ELR (cell line): ENCODE data around the gene METTL22.

Experiments used
- DNase-seq: peaks from one replicate; pipeline ENCODE4 v3.0.0-alpha.2; 2015; ENCODE audit warnings: low read depth

Gene METTL22, protein sequence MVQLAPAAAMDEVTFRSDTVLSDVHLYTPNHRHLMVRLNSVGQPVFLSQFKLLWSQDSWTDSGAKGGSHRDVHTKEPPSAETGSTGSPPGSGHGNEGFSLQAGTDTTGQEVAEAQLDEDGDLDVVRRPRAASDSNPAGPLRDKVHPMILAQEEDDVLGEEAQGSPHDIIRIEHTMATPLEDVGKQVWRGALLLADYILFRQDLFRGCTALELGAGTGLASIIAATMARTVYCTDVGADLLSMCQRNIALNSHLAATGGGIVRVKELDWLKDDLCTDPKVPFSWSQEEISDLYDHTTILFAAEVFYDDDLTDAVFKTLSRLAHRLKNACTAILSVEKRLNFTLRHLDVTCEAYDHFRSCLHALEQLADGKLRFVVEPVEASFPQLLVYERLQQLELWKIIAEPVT

GRCh38 chr16:8621572-8622314 lies at the start of gene METTL22:
TSS of gene METTL22 (plus strand) at chr16:8621698. CDS start at chr16:8625666, 3,968 bp downstream.
- DNase-seq = peak; percentile 81

- no peak for DNase-seq
These were observed 49.2 kb upstream of the METTL22 start for GRCh38 chr16:8572063-8572918.

DNA sequence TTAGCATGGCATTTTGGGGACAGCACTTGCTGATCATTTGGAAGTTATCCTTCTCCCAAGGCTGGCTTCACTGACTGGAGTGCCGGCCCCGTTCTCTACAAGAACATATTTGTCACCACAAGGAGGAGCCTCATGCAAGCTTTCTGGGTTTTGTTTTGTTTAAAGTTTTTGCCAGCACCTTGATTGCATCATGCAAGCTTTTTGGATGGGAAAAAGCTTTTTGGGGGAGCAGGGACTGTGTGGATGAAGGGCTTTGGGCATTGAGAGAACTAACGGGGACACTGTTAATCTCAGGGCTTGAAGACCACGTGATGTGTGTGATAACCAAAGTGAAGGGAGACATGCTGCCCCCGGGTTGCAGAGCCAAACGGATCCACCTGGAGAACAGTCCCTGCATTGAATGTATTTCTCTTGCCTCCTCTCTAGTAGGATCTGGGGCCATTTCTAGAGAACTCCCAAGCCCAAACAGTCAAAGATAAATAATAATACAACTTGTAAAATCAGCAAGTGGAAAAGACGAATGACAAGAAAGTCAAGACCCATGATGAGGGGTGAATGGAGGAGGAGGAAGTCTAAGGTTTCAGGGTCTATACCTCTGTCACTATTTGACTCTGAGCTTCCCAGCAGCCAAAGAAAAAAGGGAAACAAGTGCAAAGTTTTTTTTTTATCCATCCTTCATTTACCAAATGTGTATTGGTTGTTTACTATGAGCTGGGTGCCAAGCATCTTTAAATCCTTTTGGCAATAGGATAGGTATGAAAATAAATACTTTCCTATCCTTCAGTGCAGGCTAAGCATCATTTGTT lies 48.4 kb upstream of the METTL22 start:
- peak; percentile 48 for DNase-seq

DNA sequence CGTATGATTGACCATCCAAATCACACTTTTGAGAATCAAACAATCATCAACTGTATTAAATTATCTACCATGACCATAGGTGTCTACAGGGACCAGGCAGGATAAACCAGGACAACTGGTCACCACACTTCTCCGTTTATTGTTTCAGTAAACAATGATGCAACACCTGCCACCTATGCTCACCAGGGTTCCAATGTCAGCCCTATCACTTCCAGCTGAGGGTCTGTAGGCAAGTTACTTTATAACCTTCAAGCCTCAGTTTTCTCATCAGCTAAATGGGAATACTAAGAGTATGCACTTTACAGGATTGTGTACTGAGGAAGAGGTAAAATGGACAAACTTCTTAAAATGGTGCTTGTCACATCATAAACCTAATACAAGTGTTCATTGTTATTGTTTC lies 46.1 kb upstream of the METTL22 start:
- DNase-seq = no peak

DNA sequence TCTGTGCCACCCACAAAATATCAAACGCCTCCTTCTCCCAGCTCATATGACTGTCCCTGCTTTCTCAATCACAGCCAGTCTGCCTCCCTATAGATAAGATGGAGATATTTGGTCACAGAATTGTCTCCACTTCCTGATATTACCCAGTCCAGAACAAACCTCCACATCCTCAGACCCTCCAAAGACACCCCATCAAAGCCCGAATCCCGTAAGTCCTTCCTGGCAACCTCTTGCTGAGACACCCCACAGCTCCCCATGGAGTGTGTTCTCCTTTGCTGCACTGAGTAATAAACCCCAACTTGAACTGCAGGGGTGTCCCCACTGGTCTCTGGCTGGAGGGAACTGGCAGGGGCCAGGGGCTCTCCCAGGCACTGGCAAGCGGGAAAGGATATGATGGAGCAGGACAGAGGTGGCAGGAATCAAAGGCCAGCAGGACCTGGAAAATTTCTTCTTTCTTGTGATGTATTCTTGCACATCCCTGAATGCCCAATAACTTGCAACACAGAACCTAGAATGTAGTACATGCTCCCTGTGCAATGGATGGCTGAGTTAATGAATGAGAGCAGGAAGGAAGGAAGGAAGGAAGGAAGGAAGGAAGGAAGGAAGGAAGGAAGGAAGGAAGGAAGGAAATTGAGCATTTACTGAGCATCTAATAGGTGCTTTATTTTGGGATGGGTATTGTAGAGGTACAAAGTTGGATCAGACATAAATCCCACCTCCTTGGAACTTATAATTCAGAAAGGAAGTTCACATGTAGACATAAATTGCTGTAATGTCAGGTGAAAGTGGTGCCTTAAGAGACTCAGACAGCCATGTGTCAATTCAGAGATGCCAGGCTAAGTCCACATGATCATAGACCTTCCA lies 45.1 kb upstream of the METTL22 start:
- DNase-seq = no peak

DNA sequence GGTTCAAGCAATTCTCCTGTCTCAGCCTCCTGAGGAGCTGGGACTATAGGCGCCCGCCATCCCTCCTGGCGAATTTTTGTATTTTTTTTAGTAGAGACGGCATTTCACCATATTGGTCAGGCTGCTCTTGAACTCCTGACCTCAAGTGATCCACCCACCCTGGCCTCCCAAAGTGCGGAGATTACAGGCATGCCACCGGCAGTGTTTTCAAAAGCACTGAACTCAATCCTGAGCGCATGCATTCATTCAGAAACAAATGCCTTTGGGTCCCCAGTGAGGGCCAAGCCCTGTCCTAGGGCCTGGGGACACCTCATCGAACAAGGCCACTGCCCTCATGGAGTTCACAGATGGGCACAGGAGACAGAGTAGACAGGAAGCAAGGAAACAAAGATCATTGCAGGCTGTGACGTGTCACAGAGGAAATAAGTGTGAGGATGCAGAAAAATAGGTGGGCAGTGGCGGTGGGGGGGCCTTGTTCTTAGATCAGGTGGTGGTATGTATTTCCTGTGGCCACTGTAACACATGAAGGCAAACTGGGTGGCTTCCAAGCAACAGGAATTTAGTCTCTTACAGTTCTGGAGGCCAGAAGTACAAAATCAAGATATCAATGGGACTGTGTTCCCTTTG lies 43.7 kb upstream of the METTL22 start:
- no peak for DNase-seq

DNA sequence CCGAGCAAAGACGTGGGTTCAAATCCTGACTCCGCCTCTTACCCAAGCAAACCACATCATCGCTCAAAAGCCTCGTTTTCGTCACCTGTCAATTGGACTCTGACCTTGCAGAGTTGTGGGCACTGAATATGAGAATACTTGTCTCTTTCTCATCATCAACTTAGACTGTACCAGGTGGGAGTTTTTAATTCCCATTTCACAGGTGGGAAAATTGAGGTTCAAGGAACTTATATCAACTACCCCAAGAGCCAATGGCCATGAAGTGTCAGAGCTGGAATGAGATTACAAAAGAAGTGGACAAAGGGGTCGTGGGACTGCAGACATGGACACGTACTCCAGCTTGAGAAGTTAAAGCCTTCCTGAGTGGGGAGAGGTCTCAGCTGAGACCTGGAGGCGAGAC lies 41.9 kb upstream of the METTL22 start:
- no peak for DNase-seq

DNA sequence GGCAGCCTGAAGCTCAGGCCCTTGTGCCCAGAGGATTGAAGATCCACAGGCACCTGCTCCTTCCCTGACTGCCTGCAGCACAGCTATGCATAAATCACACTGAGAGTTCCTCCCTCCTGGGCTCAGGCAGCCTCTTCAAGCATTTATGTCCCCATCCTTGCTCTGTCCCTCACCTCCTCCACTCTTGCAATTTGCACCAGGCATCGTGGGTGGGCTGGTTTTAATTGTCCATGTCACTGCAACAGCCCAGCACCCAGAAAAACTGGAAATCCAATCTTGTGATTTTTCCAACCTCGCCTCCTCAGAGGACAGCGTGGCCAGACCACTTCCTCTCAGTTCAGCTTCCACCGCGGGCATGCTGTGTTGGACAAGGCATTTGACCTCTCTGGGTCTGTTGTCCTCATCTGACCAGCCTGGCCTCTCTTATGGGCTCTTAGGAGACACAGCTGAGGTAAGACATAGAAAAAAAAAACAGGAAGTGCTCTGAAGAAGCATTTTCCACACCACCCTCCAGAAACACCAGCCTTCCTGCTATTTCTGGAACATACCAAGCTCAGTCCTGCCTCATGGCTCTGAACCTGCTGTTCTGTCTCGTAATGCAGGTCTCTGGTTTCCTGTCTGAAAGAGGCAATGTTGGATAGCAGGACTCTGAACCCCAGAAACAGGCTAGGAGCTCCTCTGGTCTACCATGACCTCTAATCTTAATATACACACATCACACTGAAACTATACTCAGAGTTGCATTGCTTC lies 39.5 kb upstream of the METTL22 start:
- no peak for DNase-seq

DNA sequence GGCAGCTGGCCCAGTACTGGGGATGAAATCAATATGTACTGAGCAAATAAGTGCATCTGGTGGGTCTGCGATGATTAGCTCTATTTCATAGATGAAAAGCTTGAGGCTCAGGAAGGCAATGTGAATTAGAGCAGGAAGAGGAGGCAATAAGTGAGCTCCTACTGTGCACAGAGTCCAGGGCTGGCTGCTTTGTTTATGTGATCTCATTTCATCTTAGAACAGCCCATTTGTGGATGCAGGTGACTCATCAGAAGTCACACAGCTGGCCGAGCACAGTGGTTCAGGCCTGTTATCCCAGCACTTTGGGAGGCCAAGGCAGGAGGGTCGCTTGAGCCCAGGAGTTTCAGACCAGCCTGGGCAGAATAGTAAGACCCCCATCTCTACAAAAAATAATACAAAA lies 38.3 kb upstream of the METTL22 start:
- peak; percentile 48 for DNase-seq

GRCh38 chr16:8583732-8584131 lies 37.8 kb upstream of the METTL22 start:
- no peak for DNase-seq

DNA sequence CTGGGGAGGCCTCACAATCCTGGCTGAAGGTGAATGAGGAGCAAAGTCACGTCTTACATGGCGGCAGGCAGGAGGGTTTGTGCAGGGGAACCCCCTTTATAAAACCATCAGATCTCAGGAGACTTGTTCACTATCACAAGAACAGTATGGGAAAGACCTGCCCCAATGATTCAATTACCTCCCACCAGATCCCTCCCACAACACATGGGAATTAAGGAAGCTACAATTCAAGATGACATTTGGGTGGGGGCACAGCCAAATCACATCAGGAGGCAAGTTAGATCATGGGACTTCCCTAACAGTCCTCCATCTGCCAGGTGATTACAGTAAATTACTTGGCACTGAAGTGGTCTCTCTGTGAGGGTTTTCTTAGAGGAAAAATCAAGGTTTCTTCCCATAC lies 36.5 kb upstream of the METTL22 start:
- no peak for DNase-seq

DNA sequence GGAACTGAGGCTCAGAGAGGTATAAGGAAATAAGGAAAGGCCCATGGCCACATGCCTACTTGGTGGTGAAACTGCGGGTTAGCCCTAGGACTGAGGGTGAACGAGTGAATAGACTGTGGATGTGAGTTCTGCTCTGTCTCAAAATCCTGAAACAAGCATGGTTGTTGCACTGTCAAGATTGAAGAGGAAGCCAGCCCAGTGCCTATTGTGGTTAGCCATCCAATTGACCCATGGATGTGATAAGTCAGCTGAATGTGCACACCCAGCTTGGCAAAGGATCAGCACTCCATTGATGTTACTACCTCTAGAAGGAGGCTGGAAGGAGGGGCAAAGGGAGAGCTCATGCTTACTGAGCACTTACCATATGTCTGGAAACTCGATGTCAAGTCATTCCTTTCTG lies 35.6 kb upstream of the METTL22 start:
- DNase-seq = no peak

GRCh38 chr16:8587065-8587464 lies 34.4 kb upstream of the METTL22 start:
- DNase-seq = no peak

- DNase-seq = no peak
These were observed 32.8 kb upstream of the METTL22 start for GRCh38 chr16:8588682-8589056.

DNA sequence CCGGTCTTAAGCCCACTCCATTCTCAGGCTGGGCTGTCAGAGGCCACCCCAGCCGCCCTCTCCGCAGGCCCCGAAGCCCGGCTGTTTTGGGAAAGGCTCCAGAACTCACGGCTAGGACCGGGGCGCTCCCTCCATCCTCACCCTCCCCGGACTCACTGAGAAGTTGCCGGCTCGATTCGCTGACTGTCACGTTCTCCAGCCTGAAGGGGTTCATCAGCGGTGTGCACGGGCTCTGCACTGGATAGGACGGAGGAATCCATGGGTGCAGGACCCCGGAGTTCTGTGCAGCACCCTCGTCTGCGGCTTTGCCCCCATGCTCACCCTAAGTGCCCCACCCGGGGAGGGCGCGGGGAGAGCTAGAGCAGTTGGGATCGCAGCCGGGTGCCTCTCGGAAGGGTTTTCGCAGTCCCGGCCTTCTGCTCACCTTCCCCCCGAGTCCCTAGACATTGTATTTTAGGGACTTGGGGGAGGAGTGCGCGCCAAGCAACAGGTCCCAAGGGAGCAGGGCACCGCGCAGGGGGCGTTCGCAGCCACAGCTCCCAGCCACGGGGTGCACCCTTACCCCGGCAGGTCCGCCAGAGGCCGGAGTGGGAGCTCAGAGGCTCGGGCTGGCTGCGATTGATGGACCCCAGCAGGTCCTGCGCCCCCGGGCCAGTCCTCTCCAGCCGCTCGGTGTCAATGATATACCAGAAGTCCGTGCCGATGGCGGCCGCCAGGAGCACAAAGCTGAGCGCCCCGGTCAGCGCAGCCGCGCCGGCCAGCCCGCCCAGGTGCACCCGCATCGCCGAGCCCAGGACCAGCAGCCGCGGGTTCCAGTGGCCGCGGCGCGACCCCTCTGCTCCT lies 32.2 kb upstream of the METTL22 start:
- no peak for DNase-seq

DNA sequence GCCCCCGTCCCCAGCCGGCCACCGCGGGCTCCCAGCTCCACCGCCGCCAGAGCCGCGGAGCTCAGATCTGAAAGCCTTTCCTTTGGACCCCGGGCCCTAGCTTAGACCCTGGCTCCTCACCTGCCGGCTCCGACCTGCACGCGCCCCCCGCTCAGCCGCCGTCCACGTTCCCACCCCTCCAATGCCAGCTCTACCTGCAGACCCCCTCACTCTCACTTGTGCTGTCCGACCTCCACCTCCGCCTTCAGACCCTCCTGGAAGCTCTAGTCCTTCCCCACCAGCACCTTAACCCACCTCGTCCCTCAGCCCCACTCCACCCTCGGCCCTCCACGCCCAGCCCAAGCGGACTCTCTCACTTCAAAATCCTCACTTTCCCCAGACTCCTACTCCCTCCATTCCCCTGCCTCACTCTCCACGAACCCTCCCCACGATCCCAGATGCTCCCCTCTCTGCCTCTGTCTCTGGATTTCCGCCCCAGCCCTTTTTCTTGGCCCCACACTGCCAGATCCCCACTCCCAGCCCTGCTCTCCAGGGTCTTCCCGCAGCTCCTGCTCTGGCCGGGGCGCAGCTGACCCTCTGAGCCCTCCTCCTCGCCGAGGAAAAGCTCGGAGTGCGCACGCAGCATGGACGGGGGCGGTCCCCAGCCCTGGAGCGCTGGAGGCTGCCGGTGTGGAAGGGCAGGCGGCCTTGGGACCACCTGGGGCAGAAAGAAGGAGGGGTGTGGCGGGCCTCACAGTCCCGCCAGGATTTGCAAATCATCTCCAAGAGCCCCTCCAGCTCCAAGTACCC lies 31.4 kb upstream of the METTL22 start, which contains the start of gene TMEM114:
TSS of gene TMEM114 (minus strand) at position 612 of the 789 bp plus-strand sequence. CDS start 673 bp downstream, outside the sequence.
- DNase-seq = no peak

DNA sequence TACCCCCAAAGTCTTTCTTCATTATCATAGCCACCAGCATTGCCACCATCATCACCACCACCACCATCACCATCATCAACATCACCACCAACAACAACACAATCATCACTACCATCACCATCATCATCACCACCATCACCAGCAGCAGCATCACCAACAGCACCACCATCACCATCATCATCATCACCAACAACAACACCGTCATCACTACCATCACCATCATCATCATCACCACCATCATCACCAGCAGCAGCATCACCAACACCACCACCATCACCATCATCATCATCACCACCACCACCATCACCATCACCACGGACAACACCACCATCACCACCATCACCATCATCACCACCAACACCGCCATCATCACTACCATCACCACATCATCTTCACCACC lies 30.7 kb upstream of the METTL22 start:
- DNase-seq = no peak

GRCh38 chr16:8591451-8591850 lies 30.0 kb upstream of the METTL22 start:
- DNase-seq = no peak
